ENCODE data around the gene GPRC5B. TPM values are rescaled to one million over a fixed set of nuclear protein-coding genes. Genes with fewer than 3 reads are reported as not detected.

The GPRC5B gene
- total RNA-seq, 1 experiment from 2014 or later = 137 TPM

- H3K4me1 Mint-ChIP-seq = peaks cover 1 to 4% of the 10 kb centered on the region in 2 experiments
- H3T11ph ChIP-seq (ENCODE audit: low read length) = no peak overlapping the region
- H3K14ac ChIP-seq (ENCODE audit: insufficient read depth, low read length) = no peak overlapping the region
- no peaks in the 10 kb centered on the region for H3K27me3 ChIP-seq (ENCODE audit: insufficient read depth, low read length)
- H3K4me2 ChIP-seq (ENCODE audit: insufficient read depth, insufficient read length, low read length) = no peak overlapping the region
- no peaks in the 10 kb centered on the region for H3K4me1 ChIP-seq (ENCODE audit: insufficient read depth, low read length)
- no peaks in the 10 kb centered on the region for H3K79me2 ChIP-seq (ENCODE audit: insufficient read depth, low read length)
- H3K23ac ChIP-seq (ENCODE audit: insufficient read length, low read depth, low read length) = no peak overlapping the region
- no peak overlapping the region for H4K5ac ChIP-seq (ENCODE audit: insufficient read length, low read depth, low read length)
- no peak for TF ChIP-seq CTCF (conservative IDR thresholded peaks at IDR 0.05)
- H3K36me3 Mint-ChIP-seq (ENCODE audit: insufficient read depth in 1 of 3, low read depth in 3 of 3) = no peaks in the 10 kb centered on the region
- no peak overlapping the region for H3K4ac ChIP-seq (ENCODE audit: low read depth, low read length)
- no peak overlapping the region for H2BK12ac ChIP-seq (ENCODE audit: insufficient read length, low read depth, low read length)
- no peaks in the 10 kb centered on the region for H3K9me3 Mint-ChIP-seq
- no peak overlapping the region for H4K91ac ChIP-seq (ENCODE audit: insufficient read length, low read depth, low read length)
- H2BK15ac ChIP-seq (ENCODE audit: low read depth, low read length) = no peak overlapping the region
- H3K9ac ChIP-seq (ENCODE audit: extremely low read depth, insufficient read length, low read length) = no peak overlapping the region
- H2BK120ac ChIP-seq (ENCODE audit: low read depth, low read length, poor library complexity, severe bottlenecking) = no peak overlapping the region
- H3K27ac ChIP-seq (ENCODE audit: insufficient read length, low read depth, low read length) = no peak overlapping the region
- no peaks in the 10 kb centered on the region for H4K20me1 ChIP-seq (ENCODE audit: control insufficient read depth, insufficient read depth, insufficient read length)
- no peak overlapping the region for H4K8ac ChIP-seq (replicated peaks; ENCODE audit: insufficient read length, low read depth, low read length)
- no peak overlapping the region for H3K4me3 Mint-ChIP-seq
- H3K56ac ChIP-seq (ENCODE audit: insufficient read length, low read depth, low read length) = no peak overlapping the region
- DNase-seq = no peak
- H3K27me3 Mint-ChIP-seq (ENCODE audit: low read depth) = no peaks in the 10 kb centered on the region
- no CpG with 5 or more reads among the region's 1 CpG for WGBS (ENCODE audit: extremely low coverage, insufficient read length, low lambda C conversion rate)
- no peaks in the 10 kb centered on the region for H3K23me2 ChIP-seq (ENCODE audit: insufficient read length, low read depth, low read length, poor library complexity, severe bottlenecking)
- H2BK5ac ChIP-seq (ENCODE audit: insufficient read length, low read length) = no peak overlapping the region
- no peaks in the 10 kb centered on the region for H3K9me3 ChIP-seq (ENCODE audit: control insufficient read depth, low read depth, low read length)
- no peak overlapping the region for H2BK20ac ChIP-seq (ENCODE audit: low read depth, low read length, poor library complexity, severe bottlenecking)
- H3K27ac Mint-ChIP-seq = no peak overlapping the region
- H3K18ac ChIP-seq (ENCODE audit: insufficient read length, low read depth, low read length) = no peak overlapping the region
- no peak overlapping the region for H2AK5ac ChIP-seq (ENCODE audit: insufficient read length, low read length)
- no peak overlapping the region for H2AFZ ChIP-seq (ENCODE audit: low read length)
- H3K79me1 ChIP-seq (ENCODE audit: insufficient read depth, low read depth, low read length, poor library complexity, severe bottlenecking) = no peaks in the 10 kb centered on the region
Measured at GRCh38 chr16:19843371-19843770, 41.3 kb downstream of the GPRC5B start.

All from H9 (cell line).